ENCODE results near the gene DESI2. TPM values are rescaled to one million over a fixed set of nuclear protein-coding genes. Genes with fewer than 3 reads are reported as not detected.
"Not testable (repeated sequence)": the region's sequence is repeated elsewhere in the genome, so short reads cannot be mapped to it uniquely, and the experiment has no call there.

DESI2 gene
- total RNA-seq, 1 donor from 2014 or later: 24.2 TPM

- no peak overlapping the region for H3K4me3 ChIP-seq
- no peaks in the 10 kb centered on the region for H3K36me3 ChIP-seq
- no peak for TF ChIP-seq CTCF (IDR thresholded peaks at IDR 0.05)
- no peaks in the 10 kb centered on the region for H3K4me1 ChIP-seq
- no peaks in the 10 kb centered on the region for H3K9me3 ChIP-seq
- DNase-seq (ENCODE audit: low spot score in 2 of 2): no peak
- intact Hi-C loops (cut with DNase I): no loop called here
- no peak overlapping the region for H3K27ac ChIP-seq
- no peaks in the 10 kb centered on the region for H3K27me3 ChIP-seq
Observed at GRCh38 chr1:244732851-244733450, 80.0 kb downstream of the DESI2 start.

GRCh38 chr1:244735404-244735803, 82.5 kb downstream of the DESI2 start:
- no peaks in the 10 kb centered on the region for H3K4me1 ChIP-seq
- H3K27me3 ChIP-seq: no peaks in the 10 kb centered on the region
- TF ChIP-seq CTCF (IDR thresholded peaks at IDR 0.05): no peak
- DNase-seq (ENCODE audit: low spot score in 2 of 2): no peak
- intact Hi-C loops (cut with DNase I): no loop called here
- no peak overlapping the region for H3K4me3 ChIP-seq
- H3K9me3 ChIP-seq: no peaks in the 10 kb centered on the region
- H3K36me3 ChIP-seq: no peaks in the 10 kb centered on the region
- H3K27ac ChIP-seq: no peak overlapping the region

- Histone ChIP-seq H3K27me3 (no peaks in the 10 kb centered on the region), H3K4me3 (no peak overlapping the region), H3K4me1 (no peaks in the 10 kb centered on the region), H3K27ac (no peak overlapping the region), H3K9me3 (no peaks in the 10 kb centered on the region), H3K36me3 (no peaks in the 10 kb centered on the region)
- intact Hi-C loops (cut with DNase I): no loop called here
- DNase-seq (ENCODE audit: low spot score in 2 of 2): no peak
- no peak for TF ChIP-seq CTCF (IDR thresholded peaks at IDR 0.05)
Observed at GRCh38 chr1:244735876-244736561, 83.1 kb downstream of the DESI2 start.

- H3K9me3 ChIP-seq; H3K27ac ChIP-seq; DNase-seq (ENCODE audit: low spot score in 2 of 2); intact Hi-C loops (cut with DNase I); H3K4me3 ChIP-seq; H3K36me3 ChIP-seq; H3K4me1 ChIP-seq; H3K27me3 ChIP-seq: not testable (repeated sequence)
Observed at GRCh38 chr1:244739140-244739539, 86.2 kb downstream of the DESI2 start.

- intact Hi-C loops (cut with DNase I); H3K36me3 ChIP-seq; H3K27ac ChIP-seq; H3K4me3 ChIP-seq; H3K9me3 ChIP-seq; H3K27me3 ChIP-seq; H3K4me1 ChIP-seq; DNase-seq (ENCODE audit: low spot score in 2 of 2): not testable (repeated sequence)
Observed at GRCh38 chr1:244740027-244740617, 87.2 kb downstream of the DESI2 start.

GRCh38 chr1:244741692-244742091, 88.8 kb downstream of the DESI2 start:
- no peak for TF ChIP-seq CTCF (IDR thresholded peaks at IDR 0.05)
- Histone ChIP-seq H3K4me1 (no peaks in the 10 kb centered on the region), H3K4me3 (no peak overlapping the region), H3K27me3 (no peaks in the 10 kb centered on the region), H3K27ac (no peak overlapping the region), H3K9me3 (no peaks in the 10 kb centered on the region), H3K36me3 (no peaks in the 10 kb centered on the region)
- no peak for DNase-seq (ENCODE audit: low spot score in 2 of 2)
- intact Hi-C loops (cut with DNase I): no loop called here

Data from ascending aorta (tissue), 2 donors.